ENCODE results near the gene PFDN6. TPM values are rescaled to one million over a fixed set of nuclear protein-coding genes. Genes with fewer than 3 reads are reported as not detected.

The PFDN6 gene
- polyA plus RNA-seq, 1 donor (not counting 4 experiments of a cell fraction or from before 2014, with no cell fraction given) = 106 TPM

GRCh38 chr6:33339193-33339592, 49.8 kb downstream of the PFDN6 start:
- Histone ChIP-seq H3K79me2 (ENCODE audit: control insufficient read depth, insufficient read depth, low read length) (no peaks in the 10 kb centered on the region), H3K4me3 (ENCODE audit: control insufficient read depth in 2 of 3, extremely low read depth in 1 of 3, insufficient read depth in 2 of 3, low read depth in 1 of 3, low read length in 3 of 3) (no peak overlapping the region), H3K27me3 (ENCODE audit: control insufficient read depth, extremely low read depth, insufficient read depth, low read length) (no peaks in the 10 kb centered on the region), H3K9me3 (ENCODE audit: control insufficient read depth, low read depth, low read length) (no peaks in the 10 kb centered on the region), H3K9ac (ENCODE audit: control insufficient read depth, extremely low read depth, insufficient read depth, low read length) (no peak overlapping the region), H3K36me3 (ENCODE audit: control insufficient read depth in 2 of 2, extremely low read depth in 1 of 2, insufficient read depth in 2 of 2, low read length in 2 of 2) (no peaks in the 10 kb centered on the region), H4K20me1 (ENCODE audit: control insufficient read depth, extremely low read depth, insufficient read depth, low read length) (no peaks in the 10 kb centered on the region), H3K4me1 (ENCODE audit: control insufficient read depth, extremely low read depth, insufficient read depth, low read length) (no peaks in the 10 kb centered on the region), H3K4me2 (ENCODE audit: control insufficient read depth, extremely low read depth, insufficient read depth, low read depth, low read length) (no peak overlapping the region), H2AFZ (ENCODE audit: control insufficient read depth, low read length) (no peak overlapping the region), H3K9me1 (ENCODE audit: control insufficient read depth, extremely low read depth, insufficient read depth, low read length) (no peaks in the 10 kb centered on the region), H3K27ac (ENCODE audit: control insufficient read depth, insufficient read depth, low read length) (no peak overlapping the region)
- TF ChIP-seq EZH2 (IDR thresholded peaks at IDR 0.05; ENCODE audit: low read length) (no peak), CTCF (optimal IDR thresholded peaks at IDR 0.05 in 1 of 3, IDR thresholded peaks at IDR 0.05 in 1 of 3, conservative IDR thresholded peaks at IDR 0.05 in 1 of 3; ENCODE audit: extremely low read depth in 1 of 3, insufficient read depth in 2 of 3, low read length in 3 of 3) (no peak)
- dilution Hi-C loops (cut with MboI; ENCODE audit: extremely low pct_ligation_motif_present, low sequenced_read_pairs) = no loop called here
- DNase-seq (ENCODE audit: low read depth, low spot score) (no peak), FAIRE-seq (no peak)

Other genes with a start within 250 kb of the PFDN6 start
- 0.09 to 0.61 TPM in 2 of 3 replicates, not detected in the other for gene HLA-DPA1, start 216.0 kb upstream of the PFDN6 start, polyA plus RNA-seq
- gene HLA-DPB1, start 213.6 kb upstream of the PFDN6 start, polyA plus RNA-seq = 0.13 to 0.26 TPM in 2 of 3 replicates, not detected in the other
- gene COL11A2, start 97.1 kb upstream of the PFDN6 start, polyA plus RNA-seq = 0.06 to 0.18 TPM (median 0.08 TPM) in 3 replicates
- 23.2 to 32.4 TPM (median 25.7 TPM) in 3 replicates for gene RXRB, start 88.9 kb upstream of the PFDN6 start, polyA plus RNA-seq
- gene SLC39A7, start 88.7 kb upstream of the PFDN6 start, polyA plus RNA-seq = 47.6 to 68.6 TPM (median 54.0 TPM) in 3 replicates
- gene HSD17B8, start 84.9 kb upstream of the PFDN6 start, polyA plus RNA-seq = 18.6 to 22.1 TPM (median 20.7 TPM) in 3 replicates
- 20.3 to 28.3 TPM (median 23.0 TPM) in 3 replicates for gene RING1, start 81.1 kb upstream of the PFDN6 start, polyA plus RNA-seq
- 36.2 to 48.7 TPM (median 40.6 TPM) in 3 replicates for gene VPS52, start 17.7 kb upstream of the PFDN6 start, polyA plus RNA-seq
- gene RPS18, start 17.5 kb upstream of the PFDN6 start, polyA plus RNA-seq = 5,669 to 7,560 TPM (median 6,374 TPM) in 3 replicates
- 0.31 to 0.61 TPM (median 0.49 TPM) in 3 replicates for gene B3GALT4, start 12.5 kb upstream of the PFDN6 start, polyA plus RNA-seq
- gene WDR46, start 362 bp upstream of the PFDN6 start, polyA plus RNA-seq = 43.0 to 49.3 TPM (median 45.0 TPM) in 3 replicates
- 33.6 to 57.3 TPM (median 35.8 TPM) in 3 replicates for gene RGL2, start 9.3 kb downstream of the PFDN6 start, polyA plus RNA-seq
- 22.2 to 82.4 TPM (median 25.0 TPM) in 3 replicates for gene TAPBP, start 24.5 kb downstream of the PFDN6 start, polyA plus RNA-seq
- 6.0 to 11.4 TPM (median 6.5 TPM) in 3 replicates for gene ZBTB22, start 28.1 kb downstream of the PFDN6 start, polyA plus RNA-seq
- 16.3 to 42.8 TPM (median 23.1 TPM) in 3 replicates for gene DAXX, start 33.4 kb downstream of the PFDN6 start, polyA plus RNA-seq
- gene KIFC1, start 102.2 kb downstream of the PFDN6 start, polyA plus RNA-seq = 5.7 to 20.0 TPM (median 17.3 TPM) in 3 replicates
- 15.2 to 17.1 TPM (median 15.8 TPM) in 3 replicates for gene PHF1, start 121.4 kb downstream of the PFDN6 start, polyA plus RNA-seq
- gene CUTA, start 128.5 kb downstream of the PFDN6 start, polyA plus RNA-seq = 119 to 246 TPM (median 178 TPM) in 3 replicates
- 2.1 to 2.9 TPM (median 2.8 TPM) in 3 replicates for gene SYNGAP1, start 130.5 kb downstream of the PFDN6 start, polyA plus RNA-seq
- gene ZBTB9, start 165.0 kb downstream of the PFDN6 start, polyA plus RNA-seq = 6.8 to 9.9 TPM (median 7.8 TPM) in 3 replicates